Retina (tissue), 1 donor: Measurements from ENCODE around the gene BCL2L1.
"Not testable (repeated sequence)": the region's sequence is repeated elsewhere in the genome, so short reads cannot be mapped to it uniquely, and the experiment has no call there.

Source experiments
- DNase-seq: peaks from one replicate; pipeline ENCODE4 v3.0.0-alpha.2; 2016

The BCL2L1 gene

DNA sequence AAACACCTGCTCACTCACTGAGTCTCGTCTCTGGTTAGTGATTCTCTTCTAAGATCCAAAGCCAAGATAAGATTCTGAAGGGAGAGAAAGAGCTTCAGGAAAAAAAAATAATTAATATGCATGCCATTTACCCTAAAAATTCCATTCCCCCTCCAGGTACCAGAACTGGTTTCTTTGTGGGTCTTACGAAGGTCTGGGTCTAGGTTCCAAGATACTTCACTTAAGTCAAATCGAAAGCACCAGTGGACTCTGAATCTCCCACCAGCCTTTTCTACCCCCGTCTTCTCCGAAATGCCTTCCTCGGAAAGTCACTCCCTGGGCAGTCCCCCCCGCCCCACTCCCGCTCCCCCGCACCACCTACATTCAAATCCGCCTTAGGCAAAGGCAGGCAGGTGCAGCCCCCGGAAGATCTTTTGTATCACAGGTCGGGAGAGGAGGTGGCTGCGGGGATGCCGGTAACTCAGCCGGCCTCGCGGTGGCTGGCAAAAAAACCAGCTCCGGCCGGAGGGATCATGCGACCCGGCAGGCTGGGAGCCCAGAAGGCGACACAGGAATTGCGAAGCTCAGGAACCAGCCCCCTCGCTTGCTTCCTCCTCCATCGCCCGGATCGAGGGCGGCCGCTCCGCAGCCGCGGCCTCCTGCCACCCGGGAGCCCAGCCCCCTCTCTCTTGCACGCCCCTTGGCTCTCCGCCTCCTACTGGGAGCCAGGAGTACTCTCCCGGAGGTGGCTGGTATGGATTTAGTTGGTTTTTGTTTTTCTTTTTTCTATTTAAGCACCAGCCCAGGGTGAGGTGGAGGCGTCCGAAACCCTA lies at the start of gene BCL2L1:
Gene BCL2L1 (minus strand): TSS at position 612 of the 812 bp plus-strand sequence. CDS start 650 bp downstream, outside the sequence.
- peak; percentile 92 for DNase-seq

DNA sequence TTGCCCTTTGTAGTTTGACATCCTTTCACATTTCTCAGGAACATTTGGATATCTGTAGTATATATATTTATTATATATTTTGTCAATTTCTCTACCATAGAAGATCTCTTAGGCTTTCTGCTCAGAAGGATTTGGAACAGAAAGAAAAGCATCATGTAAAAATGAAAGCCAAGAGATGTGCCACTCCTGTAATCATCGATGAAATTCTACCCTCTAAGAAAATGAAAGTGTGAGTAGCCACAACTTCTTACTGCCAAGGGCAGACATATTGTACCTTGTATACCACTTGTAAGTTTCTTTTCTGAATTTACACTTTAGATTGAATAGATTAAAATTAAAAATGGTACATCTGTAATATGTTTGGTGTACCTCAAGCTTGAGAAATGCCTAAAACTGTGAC lies 47.6 kb upstream of the BCL2L1 start:
- DNase-seq = no peak

GRCh38 chr20:31769681-31770080 lies 47.0 kb upstream of the BCL2L1 start:
- no peak for DNase-seq

GRCh38 chr20:31767805-31768204 lies 45.1 kb upstream of the BCL2L1 start:
- no peak for DNase-seq

- no peak for DNase-seq
These were observed 42.1 kb upstream of the BCL2L1 start for GRCh38 chr20:31764641-31765305.

GRCh38 chr20:31760519-31761240 lies 38.0 kb upstream of the BCL2L1 start:
- DNase-seq = no peak

GRCh38 chr20:31759836-31760518 lies 37.3 kb upstream of the BCL2L1 start:
- DNase-seq = no peak

- no peak for DNase-seq
These were observed 36.3 kb upstream of the BCL2L1 start for GRCh38 chr20:31758991-31759390.

DNA sequence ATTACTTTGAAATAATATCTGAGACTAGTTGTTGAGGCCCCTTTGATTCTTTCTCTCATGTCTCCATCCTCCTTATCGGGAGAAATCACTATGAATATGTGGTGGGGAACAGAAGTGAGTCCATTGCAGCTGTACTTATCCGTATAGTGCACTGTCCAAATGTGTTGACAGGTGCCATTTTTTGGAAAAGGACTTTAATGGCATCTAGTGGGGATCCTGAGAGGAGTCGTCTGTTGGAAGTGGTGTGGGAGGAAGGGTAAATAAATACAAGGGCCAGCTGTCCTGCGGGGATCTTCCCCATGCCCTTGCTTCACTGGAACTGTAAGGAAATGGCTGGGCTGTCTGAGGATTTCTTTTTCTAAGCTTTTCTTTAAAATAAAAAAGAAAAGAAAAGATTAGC lies 35.9 kb upstream of the BCL2L1 start:
- DNase-seq = no peak

GRCh38 chr20:31757254-31757653 lies 34.6 kb upstream of the BCL2L1 start:
- DNase-seq = no peak

- no peak for DNase-seq
These were observed 28.5 kb upstream of the BCL2L1 start for GRCh38 chr20:31751126-31751525.

DNA sequence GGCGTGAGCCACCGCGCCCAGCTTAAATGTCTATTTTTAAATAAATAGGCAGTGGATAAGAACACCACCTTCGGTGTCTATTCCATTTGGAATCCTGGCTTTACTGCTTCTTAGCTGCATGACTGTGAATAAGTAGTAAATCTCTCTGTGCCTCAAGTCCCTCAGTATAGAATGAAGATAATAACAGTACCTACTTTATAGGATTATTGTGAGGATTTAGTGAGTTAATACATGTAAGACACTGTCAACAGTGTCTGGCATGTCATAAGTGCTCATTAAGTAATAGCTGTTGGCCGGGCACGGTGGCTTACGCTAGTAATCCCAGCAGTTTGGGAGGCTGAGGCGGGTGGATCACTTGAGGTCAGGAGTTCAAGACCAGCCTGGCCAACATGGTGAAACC lies 26.6 kb upstream of the BCL2L1 start:
- DNase-seq = no peak

DNA sequence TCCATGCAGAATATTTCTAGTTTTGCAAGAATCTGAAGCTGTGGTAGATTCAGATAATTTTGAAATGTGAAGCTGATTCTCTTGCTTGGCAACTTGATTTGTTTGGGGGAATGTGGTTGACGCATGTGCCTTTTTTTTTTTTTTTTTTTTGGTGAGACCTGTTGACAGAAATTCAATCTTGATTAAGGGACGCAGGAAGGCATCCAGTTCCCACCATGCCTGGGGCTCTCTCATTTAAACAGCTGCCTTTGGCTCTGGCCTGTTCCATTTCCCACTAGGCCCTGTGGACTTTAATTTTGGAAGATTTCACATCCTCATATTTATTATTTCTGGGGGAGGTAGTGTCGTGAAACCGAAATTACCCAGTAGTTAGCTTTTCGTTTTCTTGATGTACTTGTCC lies 25.0 kb upstream of the BCL2L1 start:
- no peak for DNase-seq

DNA sequence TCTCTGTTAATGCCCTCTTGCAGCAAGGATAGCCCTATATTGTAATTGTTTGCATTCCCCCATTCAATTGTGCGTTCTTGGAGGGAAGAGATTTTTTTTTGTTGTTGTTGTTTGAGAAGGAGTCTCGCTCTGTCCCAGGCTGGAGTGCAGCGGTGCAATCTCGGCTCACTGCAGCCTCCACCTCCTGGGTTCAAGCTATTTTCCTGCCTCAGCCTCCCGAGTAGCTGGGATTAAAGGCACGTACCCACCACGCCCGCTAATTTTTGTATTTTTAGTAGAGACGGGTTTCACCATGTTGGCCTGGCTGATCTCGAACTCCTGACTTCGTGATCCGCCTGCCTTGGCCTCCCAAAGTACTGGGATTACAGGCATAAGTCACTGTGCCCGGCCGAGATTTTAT lies 24.4 kb upstream of the BCL2L1 start:
- not testable (repeated sequence) for DNase-seq

DNA sequence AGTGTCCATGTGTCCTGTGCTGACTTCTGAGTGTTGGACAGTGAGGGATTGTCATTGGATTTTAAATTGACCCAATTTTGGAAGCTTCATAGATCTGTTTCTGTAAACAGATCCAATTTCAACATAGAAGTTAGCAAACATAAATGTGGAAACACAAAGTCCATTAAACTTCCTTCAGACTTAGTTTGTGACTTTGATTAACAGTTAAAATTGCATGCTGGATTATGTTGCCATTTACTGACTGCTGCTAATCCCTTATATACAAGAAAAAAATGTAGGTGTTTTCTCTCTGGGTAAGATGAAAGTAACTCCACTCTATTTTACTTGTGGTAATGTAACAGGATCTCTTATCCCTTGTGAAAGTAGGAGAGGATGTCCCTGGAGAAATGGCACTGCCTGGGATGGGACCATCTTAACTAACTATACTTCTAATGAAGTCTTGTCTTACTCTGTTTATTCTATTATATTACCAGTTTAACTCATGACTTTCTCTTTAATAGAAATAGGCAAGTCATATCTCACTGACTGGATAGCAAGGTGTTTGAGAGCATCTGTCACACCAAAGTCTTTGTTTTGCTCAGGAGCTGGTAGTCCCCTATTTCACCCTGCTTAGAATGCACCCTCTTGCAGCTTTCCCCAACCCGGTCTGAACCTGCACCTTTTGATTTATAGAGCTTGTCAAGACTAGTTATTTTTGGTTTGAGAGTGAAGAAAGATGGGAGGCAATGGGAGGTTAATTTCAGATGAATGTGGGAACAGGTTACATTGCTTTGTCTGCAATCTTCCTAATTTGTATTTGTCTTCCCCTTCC lies 23.6 kb upstream of the BCL2L1 start:
- no peak for DNase-seq

- no peak for DNase-seq
These were observed 18.1 kb upstream of the BCL2L1 start for GRCh38 chr20:31740656-31741323.

DNA sequence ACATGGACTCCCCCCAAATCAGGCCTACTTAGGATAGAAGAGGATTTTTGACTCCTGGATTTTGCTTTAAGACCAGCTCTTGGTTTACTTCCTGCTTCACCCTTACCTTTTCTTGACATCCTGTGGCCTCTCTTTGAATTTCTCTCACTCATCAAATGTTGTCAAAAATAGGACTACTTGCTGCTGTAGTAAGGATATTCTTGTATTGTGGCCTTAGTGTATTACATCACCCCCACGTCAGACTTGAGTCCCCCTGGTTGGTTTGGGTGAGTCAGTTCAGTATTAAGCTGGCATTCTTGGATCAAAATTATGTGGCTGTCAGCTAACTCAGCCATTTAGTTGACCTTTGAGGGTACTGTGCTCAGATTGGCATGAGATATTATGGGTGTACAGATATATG lies 17.5 kb upstream of the BCL2L1 start:
- no peak for DNase-seq

GRCh38 chr20:31739550-31739977 lies 16.9 kb upstream of the BCL2L1 start:
- no peak for DNase-seq

GRCh38 chr20:31738729-31739549 lies 16.3 kb upstream of the BCL2L1 start, which contains the start of gene TPX2:
Gene TPX2 (plus strand): TSS chr20:31739290. CDS start chr20:31757477, 18,187 bp downstream.
- peak; percentile 96 for DNase-seq

DNA sequence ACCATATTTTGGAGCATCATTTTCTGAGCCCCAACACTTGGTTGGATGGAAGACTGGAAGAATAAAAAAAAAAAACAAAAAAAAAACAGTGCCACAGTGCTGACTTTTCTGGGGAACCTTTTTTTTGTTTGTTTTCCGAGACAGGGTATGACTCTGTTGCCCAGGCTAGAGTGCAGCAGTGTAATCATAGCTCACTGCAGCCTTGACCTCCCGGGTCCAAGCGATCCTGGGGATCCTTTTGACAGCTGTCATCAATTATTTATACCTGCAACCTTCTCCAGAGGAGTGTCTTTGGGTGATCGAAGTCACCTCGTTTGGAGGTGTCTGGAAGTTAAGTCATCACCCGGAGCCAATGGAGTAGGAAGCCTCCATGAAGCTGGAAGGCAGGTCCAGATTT lies 8.7 kb upstream of the BCL2L1 start:
- no peak for DNase-seq
